IMR-90 (cell line): ENCODE data around the gene ZNF587B. TPM values are rescaled to one million over a fixed set of nuclear protein-coding genes. Genes with fewer than 3 reads are reported as not detected.
"Not testable (repeated sequence)": the region's sequence is repeated elsewhere in the genome, so short reads cannot be mapped to it uniquely, and the experiment has no call there.

Source experiments
- ATAC-seq: fragments of 200-7000 bp; cut with Tn5 transposase; 2 replicates; pipeline ENCODE4 v1.9.1; 2020; ENCODE audit warnings: low read depth, mild to moderate bottlenecking, moderate library complexity
- BruUV-seq: library from RNA; stranded (reverse); fragments of 400-500 nt; replicated peaks from 2 replicates; lab custom pipeline; 2021; lab: Mats Ljungman, UMichigan
- CTCF ChIA-PET: fragments of 300-600 bp; formaldehyde crosslinking; extraction: SDS; loops from one replicate; lab custom pipeline; 2021; ENCODE audit warnings: antibody characterized with exemption; lab: Yijun Ruan, JAX
- POLR2A ChIA-PET: fragments of 300-600 bp; sonication (Branson Sonifier 250); formaldehyde crosslinking; loops from one replicate; lab custom pipeline; 2022; ENCODE audit warnings: antibody characterized with exemption; ENCODE audit not compliant: unreplicated experiment; lab: Charles Lee
- DNase-seq: peaks from one replicate; pipeline ENCODE4 v3.0.0; 2013
- H2AFZ ChIP-seq: replicated peaks from 2 replicates; pipeline ENCODE3; 2013; ENCODE audit warnings: low read length, mild to moderate bottlenecking; ENCODE audit not compliant: poor library complexity
- H2AK5ac ChIP-seq: 2 replicates; pipeline ENCODE4 v1.6.1; 2013; ENCODE audit warnings: low read depth, low read length, inconsistent platforms
- H2AK9ac ChIP-seq: replicated peaks from 2 replicates; pipeline ENCODE3; 2013; ENCODE audit warnings: mild to moderate bottlenecking, low read depth, low read length, moderate library complexity; ENCODE audit not compliant: poor library complexity
- H2BK120ac ChIP-seq: 2 replicates; pipeline ENCODE4 v1.6.1; 2013; ENCODE audit warnings: low read depth, low read length, inconsistent platforms
- H2BK15ac ChIP-seq: 3 replicates; pipeline ENCODE4 v1.6.1; 2013; ENCODE audit warnings: low read depth, low read length, inconsistent platforms
- H2BK20ac ChIP-seq: 2 replicates; pipeline ENCODE4 v1.6.1; 2013; ENCODE audit warnings: low read depth, mild to moderate bottlenecking, inconsistent platforms, low read length, moderate library complexity
- H2BK5ac ChIP-seq: 2 replicates; pipeline ENCODE4 v1.6.1; 2013; ENCODE audit warnings: mild to moderate bottlenecking, low read depth, low read length, inconsistent platforms; ENCODE audit not compliant: poor library complexity, severe bottlenecking
- H3K14ac ChIP-seq: replicated peaks from 2 replicates; pipeline ENCODE4 v1.6.1; 2013; ENCODE audit warnings: low read depth, low read length, inconsistent platforms
- H3K18ac ChIP-seq: 2 replicates; pipeline ENCODE4 v1.6.1; 2013; ENCODE audit warnings: low read depth, low read length, control low read depth
- H3K23ac ChIP-seq: 2 replicates; pipeline ENCODE4 v1.6.1; 2013; ENCODE audit warnings: low read depth, low read length, inconsistent platforms
- H3K27ac ChIP-seq: 2 replicates; pipeline ENCODE4 v1.5.1; 2013; ENCODE audit warnings: mild to moderate bottlenecking, control low read depth, low read length; ENCODE audit not compliant: insufficient read depth
- H3K27me3 ChIP-seq: 2 replicates; pipeline ENCODE4 v1.6.1; 2013; ENCODE audit warnings: low read length; ENCODE audit not compliant: control insufficient read depth, insufficient read depth
- H3K36me3 ChIP-seq: 2 replicates; pipeline ENCODE4 v1.6.1; 2013; ENCODE audit warnings: low read length, mixed read lengths; ENCODE audit not compliant: control insufficient read depth, insufficient read depth
- H3K4ac ChIP-seq: 2 replicates; pipeline ENCODE4 v1.6.1; 2013; ENCODE audit warnings: low read depth, low read length, inconsistent platforms
- H3K4me1 ChIP-seq: 2 replicates; pipeline ENCODE4 v1.6.1; 2013; ENCODE audit warnings: low read length, mixed read lengths; ENCODE audit not compliant: control insufficient read depth, insufficient read depth
- H3K4me2 ChIP-seq: 2 replicates; pipeline ENCODE4 v1.6.1; 2013; ENCODE audit warnings: low read depth, mild to moderate bottlenecking, control low read depth, low read length, moderate library complexity
- H3K4me3 ChIP-seq: 2 replicates; pipeline ENCODE4 v1.5.1; 2013; ENCODE audit warnings: low read depth, mild to moderate bottlenecking, control low read depth, low read length, moderate library complexity; ENCODE audit not compliant: insufficient read depth
- H3K56ac ChIP-seq: 2 replicates; pipeline ENCODE4 v1.6.1; 2013; ENCODE audit warnings: low read length, inconsistent platforms; ENCODE audit not compliant: insufficient read depth; ENCODE audit errors: extremely low read depth
- H3K79me1 ChIP-seq, 2 experiments: 2 replicates each; pipeline ENCODE4 v1.6.1; 2013; ENCODE audit warnings: low read length in 2 of 2, inconsistent platforms in 1 of 2, low read depth in 1 of 2
- H3K9ac ChIP-seq: 2 replicates; pipeline ENCODE4 v1.6.1; 2013; ENCODE audit warnings: low read depth, low read length, control low read depth
- H3K9me1 ChIP-seq: 2 replicates; pipeline ENCODE4 v1.6.1; 2013; ENCODE audit warnings: low read length, inconsistent platforms; ENCODE audit not compliant: insufficient read depth
- H3K9me3 ChIP-seq: 2 replicates; pipeline ENCODE4 v1.6.1; 2013; ENCODE audit warnings: low read length; ENCODE audit not compliant: control insufficient read depth, insufficient read depth
- H4K20me1 ChIP-seq: 2 replicates; pipeline ENCODE4 v1.6.1; 2013; ENCODE audit warnings: low read length, inconsistent platforms; ENCODE audit not compliant: insufficient read depth
- H4K5ac ChIP-seq: 2 replicates; pipeline ENCODE4 v1.6.1; 2013; ENCODE audit warnings: mild to moderate bottlenecking, low read depth, low read length, control low read depth
- H4K8ac ChIP-seq, 2 experiments: 2 replicates each; pipeline ENCODE4 v1.6.1; 2013; ENCODE audit warnings: low read depth in 2 of 2, low read length in 2 of 2, control low read depth in 1 of 2, inconsistent platforms in 1 of 2
- H4K91ac ChIP-seq: 2 replicates; pipeline ENCODE4 v1.6.1; 2013; ENCODE audit warnings: low read depth, low read length, inconsistent platforms; ENCODE audit not compliant: insufficient read depth
- whole genome bisulfite sequencing, 2 experiments: methylation state at CpG; one replicate each; pipeline versions ENCODE4 v1.1.5 to v1.1.7; 2013; ENCODE audit warnings: missing lambda C conversion rate in 2 of 2; ENCODE audit not compliant: insufficient read length in 1 of 2; ENCODE audit errors: extremely low coverage in 2 of 2; 5-methylcytosine and 5-hydroxymethylcytosine counted together
- dilution Hi-C: fragments of 300-500 bp; cut with HindIII; formaldehyde crosslinking; loops from one replicate; pipeline ENCODE4 v1.14.3; 2018; ENCODE audit warnings: low sequenced_read_pairs; ENCODE audit not compliant: unreplicated experiment
- in situ Hi-C: fragments of 300-500 bp; cut with MboI; formaldehyde crosslinking; loops from 3 replicates; pipeline ENCODE4 v1.14.3; 2019; ENCODE audit warnings: low sequenced_read_pairs, inconsistent platforms, mixed read lengths
- intact Hi-C: fragments of 100-400 bp; cut with micrococcal nuclease; formaldehyde crosslinking; loops from 2 replicates; pipeline ENCODE4 v1.10.0; 2022
- polyA plus RNA-seq, 3 experiments: library from polyadenylated mRNA; depleted of rRNA; stranded (reverse); fragments of >200 nt; gene quantifications; 2 replicates each; pipeline ENCODE4 v1.2.3, GENCODE V29; 2012; ENCODE audit warnings: low replicate concordance in 1 of 3
- total RNA-seq: library from RNA; depleted of rRNA; stranded (reverse); fragments of >200 nt; gene quantifications from 2 replicates; pipeline ENCODE4 v1.2.3, GENCODE V29; 2012

Gene ZNF587B
- total and polyA plus RNA-seq, 2 of the 4 experiments (the other 2 are of a cell fraction): 3.7 to 33.9 TPM

GRCh38 chr19:57821095-57821494, 9.0 kb upstream of the ZNF587B start:
- H3K4me3 ChIP-seq, H2AK5ac ChIP-seq, H3K14ac ChIP-seq, H2BK120ac ChIP-seq, intact Hi-C loops, H3K56ac ChIP-seq, H3K27me3 ChIP-seq, H3K9me3 ChIP-seq, H4K91ac ChIP-seq, H3K9me1 ChIP-seq, H3K36me3 ChIP-seq, CTCF ChIA-PET, dilution Hi-C loops, H2BK20ac ChIP-seq, H2BK5ac ChIP-seq, H3K27ac ChIP-seq, in situ Hi-C loops, H2AK9ac ChIP-seq, H3K18ac ChIP-seq, H3K9ac ChIP-seq, DNase-seq, BruUV-seq, H4K8ac ChIP-seq, ATAC-seq, H3K4ac ChIP-seq, H2BK15ac ChIP-seq, POLR2A ChIA-PET, H3K4me2 ChIP-seq, H2AFZ ChIP-seq, H4K5ac ChIP-seq, H3K4me1 ChIP-seq: not testable (repeated sequence)
- WGBS, 2 experiments: no CpG with 5 or more reads among the region's 3 CpGs
- H3K79me1 ChIP-seq: peaks cover 4 to 61% of the 10 kb centered on the region in 2 experiments; a peak in 3 of 4 replicates
- peak overlapping the region; percentile 52 for H3K23ac ChIP-seq
- peaks cover 19% of the 10 kb centered on the region for H4K20me1 ChIP-seq

GRCh38 chr19:57821501-57821900, 8.6 kb upstream of the ZNF587B start:
- H3K27me3 ChIP-seq, CTCF ChIA-PET, H3K4me3 ChIP-seq, H4K5ac ChIP-seq, H3K9ac ChIP-seq, H3K4me1 ChIP-seq, H3K36me3 ChIP-seq, H2AK9ac ChIP-seq, H2AFZ ChIP-seq, H4K8ac ChIP-seq, dilution Hi-C loops, H3K9me1 ChIP-seq, H3K4me2 ChIP-seq, H3K14ac ChIP-seq, H3K27ac ChIP-seq, H3K9me3 ChIP-seq, H4K91ac ChIP-seq, H2BK120ac ChIP-seq, in situ Hi-C loops, H2BK5ac ChIP-seq, H3K23ac ChIP-seq, H3K56ac ChIP-seq, BruUV-seq, POLR2A ChIA-PET, H2BK20ac ChIP-seq, intact Hi-C loops, H2AK5ac ChIP-seq, H3K18ac ChIP-seq, H2BK15ac ChIP-seq, ATAC-seq, H3K4ac ChIP-seq, DNase-seq: not testable (repeated sequence)
- peaks cover 23% of the 10 kb centered on the region for H4K20me1 ChIP-seq
- no CpG with 5 or more reads among the region's 3 CpGs for WGBS, 2 experiments
- peaks cover 7 to 65% of the 10 kb centered on the region in 2 experiments for H3K79me1 ChIP-seq
